K562 (cell line): ENCODE results near the gene CEBPB. TPM values are rescaled to one million over a fixed set of nuclear protein-coding genes. Genes with fewer than 3 reads are reported as not detected.

Source experiments
- ARHGAP35 ChIP-seq: fragments of 450-650 bp; IDR thresholded peaks from 2 replicates; pipeline ENCODE4 v1.6.1; 2018; ENCODE audit not compliant: partially characterized antibody
- BCL6 ChIP-seq: fragments of 250-450 bp; sonication (Bioruptor Pico); IDR thresholded peaks from 2 replicates; pipeline ENCODE4 v1.4.0; 2020
- CBX1 ChIP-seq: sonication (generic); IDR thresholded peaks from 2 replicates; pipeline ENCODE4 v1.6.1; 2016; ENCODE audit warnings: antibody characterized with exemption, low read depth, mild to moderate bottlenecking
- DACH1 ChIP-seq: fragments of 450-650 bp; IDR thresholded peaks from 2 replicates; pipeline ENCODE4 v1.6.1; 2018; ENCODE audit not compliant: partially characterized antibody
- HMGN3 ChIP-seq: IDR thresholded peaks from 2 replicates; pipeline ENCODE4 v1.6.1; 2011; ENCODE audit warnings: borderline replicate concordance, low read depth, mild to moderate bottlenecking, mixed read lengths, low read length; ENCODE audit not compliant: insufficient read length; ENCODE audit errors: extremely low read depth
- KLF6 ChIP-seq: fragments of 250-450 bp; sonication (Bioruptor Pico); IDR thresholded peaks from 2 replicates; pipeline ENCODE4 v1.4.0; 2020; ENCODE audit warnings: mild to moderate bottlenecking, moderate library complexity, borderline replicate concordance
- PPARD ChIP-seq: fragments of 250-450 bp; sonication (Bioruptor Pico); IDR thresholded peaks from 2 replicates; pipeline ENCODE4 v1.8.0; 2022; ENCODE audit warnings: inconsistent platforms, mild to moderate bottlenecking, moderate library complexity
- RCOR1 ChIP-seq, 2 experiments: IDR thresholded peaks; 2 replicates each; pipeline ENCODE4 v1.6.1; 2012; ENCODE audit warnings: low read depth in 2 of 2, low read length in 2 of 2, borderline replicate concordance in 1 of 2, improper control_type of control experiment in 1 of 2
- SMARCE1 ChIP-seq: fragments of 450-650 bp; IDR thresholded peaks from 2 replicates; pipeline ENCODE4 v1.7.1; 2016; ENCODE audit warnings: mild to moderate bottlenecking
- ZKSCAN8 ChIP-seq: fragments of 200-800 bp; sonication (Bioruptor generic); IDR thresholded peaks from 2 replicates; pipeline ENCODE4 v1.6.1; 2016; ENCODE audit warnings: missing genetic modification characterization, missing compliant biosample characterization
- ZNF354B ChIP-seq: fragments of 250-450 bp; sonication (Bioruptor Pico); IDR thresholded peaks from 2 replicates; pipeline ENCODE4 v1.4.0; 2020
- ZNF512 ChIP-seq: IDR thresholded peaks from 2 replicates; pipeline ENCODE4 v1.6.1; 2016; ENCODE audit warnings: missing genetic modification characterization, missing compliant biosample characterization
- polyA plus RNA-seq, 8 experiments: library from polyadenylated mRNA; depleted of rRNA in 4 of 8; stranded (reverse) in 5 of 8; unstranded in 3 of 8; fragments of >200 nt; fragmentation: Nextera tagmentation in 2 of 8; fragmentation: Illumina TruSeq in 1 of 8; extraction: Ambion mirVana in 2 of 8; extraction: Trizol in 1 of 8; gene quantifications; 2 replicates each; pipeline versions ENCODE4 v1.2.1 to v1.2.3, GENCODE V29; 2011 to 2014; ENCODE audit warnings: inconsistent platforms in 1 of 8, missing spikeins in 1 of 8
- total RNA-seq, 7 experiments: library from RNA; depleted of rRNA in 6 of 7; stranded (reverse); fragments of >200 nt in 6 of 7; fragmentation: Illumina TruSeq in 2 of 7; extraction: Trizol in 2 of 7; gene quantifications; 2 replicates each; pipeline versions ENCODE4 v1.2.1 to v1.2.3, GENCODE V29; 2011 to 2021; ENCODE audit warnings: low replicate concordance in 1 of 7
- TF ChIP-seq, protein P1 (sequence below): fragments of 450-650 bp; IDR thresholded peaks from 2 replicates; pipeline ENCODE4 v1.6.1; 2014; ENCODE audit warnings: low read depth, mild to moderate bottlenecking, moderate library complexity, borderline replicate concordance
- TF ChIP-seq, protein P2 (sequence below), 2 experiments: fragments of 450-650 bp in 1 of 2; sonication (generic) in 1 of 2; formaldehyde crosslinking in 1 of 2; IDR thresholded peaks; 2 replicates each; pipeline versions ENCODE4 v1.7.1 to v1.9.0; 2016 to 2022; ENCODE audit warnings: inconsistent platforms in 1 of 2, mild to moderate bottlenecking in 1 of 2, missing genetic modification reagents in 1 of 2
- TF ChIP-seq, protein P3 (sequence below): sonication (generic); formaldehyde crosslinking; IDR thresholded peaks from 2 replicates; pipeline ENCODE4 v1.8.0; 2023; ENCODE audit warnings: mild to moderate bottlenecking, missing genetic modification reagents

The CEBPB gene
- total and polyA plus RNA-seq, 9 of the 15 experiments (the other 6 are each of a cell fraction or from before 2014, with no cell fraction given) = 1.2 to 72.6 (median 7.8) TPM

GRCh38 chr20:50199703-50200102 lies 9.1 kb downstream of the CEBPB start (continued):
- no peak for TF ChIP-seq DACH1
- TF ChIP-seq, protein P1, sequence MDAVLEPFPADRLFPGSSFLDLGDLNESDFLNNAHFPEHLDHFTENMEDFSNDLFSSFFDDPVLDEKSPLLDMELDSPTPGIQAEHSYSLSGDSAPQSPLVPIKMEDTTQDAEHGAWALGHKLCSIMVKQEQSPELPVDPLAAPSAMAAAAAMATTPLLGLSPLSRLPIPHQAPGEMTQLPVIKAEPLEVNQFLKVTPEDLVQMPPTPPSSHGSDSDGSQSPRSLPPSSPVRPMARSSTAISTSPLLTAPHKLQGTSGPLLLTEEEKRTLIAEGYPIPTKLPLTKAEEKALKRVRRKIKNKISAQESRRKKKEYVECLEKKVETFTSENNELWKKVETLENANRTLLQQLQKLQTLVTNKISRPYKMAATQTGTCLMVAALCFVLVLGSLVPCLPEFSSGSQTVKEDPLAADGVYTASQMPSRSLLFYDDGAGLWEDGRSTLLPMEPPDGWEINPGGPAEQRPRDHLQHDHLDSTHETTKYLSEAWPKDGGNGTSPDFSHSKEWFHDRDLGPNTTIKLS = no peak
- TF ChIP-seq ARHGAP35 = no peak
- TF ChIP-seq PPARD (CRISPR knock-in tag) = no peak
- TF ChIP-seq ZKSCAN8 (CRISPR knock-in tag) = no peak
- TF ChIP-seq ZNF512 (tag) = no peak
- TF ChIP-seq, protein P2, sequence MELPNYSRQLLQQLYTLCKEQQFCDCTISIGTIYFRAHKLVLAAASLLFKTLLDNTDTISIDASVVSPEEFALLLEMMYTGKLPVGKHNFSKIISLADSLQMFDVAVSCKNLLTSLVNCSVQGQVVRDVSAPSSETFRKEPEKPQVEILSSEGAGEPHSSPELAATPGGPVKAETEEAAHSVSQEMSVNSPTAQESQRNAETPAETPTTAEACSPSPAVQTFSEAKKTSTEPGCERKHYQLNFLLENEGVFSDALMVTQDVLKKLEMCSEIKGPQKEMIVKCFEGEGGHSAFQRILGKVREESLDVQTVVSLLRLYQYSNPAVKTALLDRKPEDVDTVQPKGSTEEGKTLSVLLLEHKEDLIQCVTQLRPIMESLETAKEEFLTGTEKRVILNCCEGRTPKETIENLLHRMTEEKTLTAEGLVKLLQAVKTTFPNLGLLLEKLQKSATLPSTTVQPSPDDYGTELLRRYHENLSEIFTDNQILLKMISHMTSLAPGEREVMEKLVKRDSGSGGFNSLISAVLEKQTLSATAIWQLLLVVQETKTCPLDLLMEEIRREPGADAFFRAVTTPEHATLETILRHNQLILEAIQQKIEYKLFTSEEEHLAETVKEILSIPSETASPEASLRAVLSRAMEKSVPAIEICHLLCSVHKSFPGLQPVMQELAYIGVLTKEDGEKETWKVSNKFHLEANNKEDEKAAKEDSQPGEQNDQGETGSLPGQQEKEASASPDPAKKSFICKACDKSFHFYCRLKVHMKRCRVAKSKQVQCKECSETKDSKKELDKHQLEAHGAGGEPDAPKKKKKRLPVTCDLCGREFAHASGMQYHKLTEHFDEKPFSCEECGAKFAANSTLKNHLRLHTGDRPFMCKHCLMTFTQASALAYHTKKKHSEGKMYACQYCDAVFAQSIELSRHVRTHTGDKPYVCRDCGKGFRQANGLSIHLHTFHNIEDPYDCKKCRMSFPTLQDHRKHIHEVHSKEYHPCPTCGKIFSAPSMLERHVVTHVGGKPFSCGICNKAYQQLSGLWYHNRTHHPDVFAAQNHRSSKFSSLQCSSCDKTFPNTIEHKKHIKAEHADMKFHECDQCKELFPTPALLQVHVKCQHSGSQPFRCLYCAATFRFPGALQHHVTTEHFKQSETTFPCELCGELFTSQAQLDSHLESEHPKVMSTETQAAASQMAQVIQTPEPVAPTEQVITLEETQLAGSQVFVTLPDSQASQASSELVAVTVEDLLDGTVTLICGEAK (IDR thresholded peaks at IDR 0.05) = no peak
- TF ChIP-seq, protein P2 (CRISPR knock-in tag; IDR thresholded peaks at IDR 0.05) = no peak
- no peak for TF ChIP-seq BCL6 (CRISPR knock-in tag)
- peak; percentile 53; the same call in 1 of the 2 replicates for TF ChIP-seq CBX1
- no peak for TF ChIP-seq HMGN3
- no peak for TF ChIP-seq ZNF354B (CRISPR knock-in tag)
- TF ChIP-seq SMARCE1 = no peak
- TF ChIP-seq RCOR1 (IDR thresholded peaks at IDR 0.05; ENCODE audit: borderline replicate concordance in 1 of 2, low read depth in 2 of 2, low read length in 2 of 2) = 0 out of 4 replicates have a peak, but pooled peaks of 1 of the 2 experiments have one; percentile 23
- TF ChIP-seq, protein P3, sequence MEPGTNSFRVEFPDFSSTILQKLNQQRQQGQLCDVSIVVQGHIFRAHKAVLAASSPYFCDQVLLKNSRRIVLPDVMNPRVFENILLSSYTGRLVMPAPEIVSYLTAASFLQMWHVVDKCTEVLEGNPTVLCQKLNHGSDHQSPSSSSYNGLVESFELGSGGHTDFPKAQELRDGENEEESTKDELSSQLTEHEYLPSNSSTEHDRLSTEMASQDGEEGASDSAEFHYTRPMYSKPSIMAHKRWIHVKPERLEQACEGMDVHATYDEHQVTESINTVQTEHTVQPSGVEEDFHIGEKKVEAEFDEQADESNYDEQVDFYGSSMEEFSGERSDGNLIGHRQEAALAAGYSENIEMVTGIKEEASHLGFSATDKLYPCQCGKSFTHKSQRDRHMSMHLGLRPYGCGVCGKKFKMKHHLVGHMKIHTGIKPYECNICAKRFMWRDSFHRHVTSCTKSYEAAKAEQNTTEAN (CRISPR knock-in tag) = no peak
- TF ChIP-seq KLF6 (CRISPR knock-in tag) = no peak
